SK-N-SH treated with all-trans-retinoic acid at 6 μM for 48 hours (cell line): ENCODE results near the gene PIK3CD.

Source experiments
- ATAC-seq: fragments of 200-7000 bp; cut with Tn5 transposase; 3 replicates; pipeline ENCODE4 v1.9.1; 2020; ENCODE audit warnings: mild to moderate bottlenecking, moderate library complexity
- CREB5 ChIP-seq: fragments of 250-450 bp; sonication (Bioruptor Pico); IDR thresholded peaks from 2 replicates; pipeline ENCODE4 v1.5.1; 2020; ENCODE audit warnings: low read depth, mild to moderate bottlenecking, moderate library complexity
- CSDC2 ChIP-seq: fragments of 250-450 bp; sonication (Bioruptor Pico); IDR thresholded peaks from 2 replicates; pipeline ENCODE4 v1.5.0; 2020; ENCODE audit warnings: mild to moderate bottlenecking, moderate library complexity
- CSRNP3 ChIP-seq: fragments of 250-450 bp; sonication (Bioruptor Pico); IDR thresholded peaks from 2 replicates; pipeline ENCODE4 v1.5.1; 2021; ENCODE audit warnings: mild to moderate bottlenecking, moderate library complexity
- ESRRG ChIP-seq: fragments of 250-450 bp; sonication (Bioruptor Pico); IDR thresholded peaks from 2 replicates; pipeline ENCODE4 v1.6.1; 2021; ENCODE audit warnings: mild to moderate bottlenecking
- PATZ1 ChIP-seq: fragments of 250-450 bp; sonication (Bioruptor Pico); IDR thresholded peaks from 2 replicates; pipeline ENCODE4 v1.8.0; 2020; ENCODE audit warnings: mild to moderate bottlenecking, moderate library complexity, borderline replicate concordance
- POU6F1 ChIP-seq: fragments of 250-450 bp; sonication (Bioruptor Pico); IDR thresholded peaks from 2 replicates; pipeline ENCODE4 v1.8.0; 2021; ENCODE audit warnings: low read depth, mild to moderate bottlenecking, moderate library complexity, borderline replicate concordance
- TCF4 ChIP-seq: fragments of 250-450 bp; sonication (Bioruptor Pico); IDR thresholded peaks from 2 replicates; pipeline ENCODE4 v1.8.0; 2021; ENCODE audit warnings: mild to moderate bottlenecking, moderate library complexity, borderline replicate concordance
- TOX ChIP-seq: fragments of 250-450 bp; sonication (Bioruptor Pico); IDR thresholded peaks from 2 replicates; pipeline ENCODE4 v1.8.0; 2021; ENCODE audit warnings: mild to moderate bottlenecking, moderate library complexity, borderline replicate concordance
- TSHZ2 ChIP-seq: fragments of 250-450 bp; sonication (Bioruptor Pico); IDR thresholded peaks from 2 replicates; pipeline ENCODE4 v1.5.0; 2020; ENCODE audit warnings: mild to moderate bottlenecking, moderate library complexity
- ZC3H10 ChIP-seq: fragments of 250-450 bp; sonication (Bioruptor Pico); IDR thresholded peaks from 2 replicates; pipeline ENCODE4 v1.5.1; 2021; ENCODE audit warnings: mild to moderate bottlenecking, moderate library complexity
- ZFP3 ChIP-seq: fragments of 250-450 bp; sonication (Bioruptor Pico); IDR thresholded peaks from 2 replicates; pipeline ENCODE4 v1.5.0; 2020; ENCODE audit warnings: mild to moderate bottlenecking, moderate library complexity
- ZNF8 ChIP-seq: fragments of 450-650 bp; formaldehyde crosslinking; IDR thresholded peaks from 2 replicates; pipeline ENCODE4 v1.5.0; 2020; ENCODE audit warnings: mild to moderate bottlenecking, moderate library complexity

The PIK3CD gene

GRCh38 chr1:9612871-9613624 lies 38.5 kb upstream of the PIK3CD start:
- TF ChIP-seq POU6F1 (CRISPR knock-in tag) (no peak), ESRRG (no peak), ZNF8 (CRISPR knock-in tag) (no peak), PATZ1 (CRISPR knock-in tag) (no peak), CSDC2 (CRISPR knock-in tag) (no peak), ZC3H10 (CRISPR knock-in tag) (no peak), TOX (CRISPR knock-in tag) (no peak), CSRNP3 (CRISPR knock-in tag) (no peak), TSHZ2 (CRISPR knock-in tag) (no peak), ZFP3 (CRISPR knock-in tag) (no peak)
- ATAC-seq, result no peak

DNA sequence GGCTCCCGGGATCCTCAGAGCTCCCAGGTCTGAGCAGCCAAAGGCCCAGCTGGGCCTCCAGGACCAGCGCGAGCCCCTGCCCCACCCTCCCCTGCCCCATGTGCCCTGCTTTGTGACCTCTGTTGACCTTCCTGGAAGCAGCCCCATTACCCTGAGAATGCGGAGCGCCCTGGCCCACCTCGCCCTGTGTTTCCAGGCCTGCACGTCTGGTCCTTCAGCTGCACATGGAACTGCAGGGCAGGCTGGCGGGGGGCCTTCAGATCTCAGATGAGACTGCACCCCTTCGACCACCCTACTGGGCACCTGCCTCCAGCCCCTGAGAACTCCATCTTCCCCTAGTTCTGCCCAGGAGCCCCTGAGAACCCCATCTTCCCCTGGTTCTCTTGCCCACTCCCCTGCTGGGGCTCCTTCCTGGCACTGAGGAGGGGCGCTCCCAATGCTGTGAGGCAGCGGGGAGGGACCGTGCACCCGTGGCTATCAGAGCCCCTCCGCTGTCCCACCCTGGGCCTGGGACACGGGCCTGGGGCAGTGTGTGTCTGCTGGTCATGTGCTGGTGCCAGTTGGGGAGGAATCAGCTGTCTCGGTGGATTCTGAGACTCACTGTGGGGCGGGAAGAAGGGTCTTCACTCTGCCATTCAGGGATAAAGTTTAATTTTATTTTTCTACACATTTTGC lies 37.8 kb upstream of the PIK3CD start:
- no peak for TF ChIP-seq CREB5 (CRISPR knock-in tag)
- TF ChIP-seq PATZ1 (CRISPR knock-in tag), result no peak
- no peak for TF ChIP-seq TCF4 (CRISPR knock-in tag)
- no peak for TF ChIP-seq ZC3H10 (CRISPR knock-in tag)
- no peak for TF ChIP-seq TSHZ2 (CRISPR knock-in tag)
- no peak for ATAC-seq
